ENCODE data around the gene CATSPERE.
"Not testable (repeated sequence)": the region's sequence is repeated elsewhere in the genome, so short reads cannot be mapped to it uniquely, and the experiment has no call there.

- TF ChIP-seq CTCF (IDR thresholded peaks at IDR 0.05; ENCODE audit: low read depth, low read length); POLR2A (IDR thresholded peaks at IDR 0.05; ENCODE audit: extremely low read depth, insufficient read length); MAX (IDR thresholded peaks at IDR 0.05; ENCODE audit: low read depth, low read length); MYC (IDR thresholded peaks at IDR 0.05; ENCODE audit: low read depth, low read length): not testable (repeated sequence)
Observed at GRCh38 chr1:244500515-244500914, 39.4 kb downstream of the CATSPERE start.
